ENCODE data around the gene HCFC2. TPM values are rescaled to one million over a fixed set of nuclear protein-coding genes. Genes with fewer than 3 reads are reported as not detected.

HCFC2 gene
- total and polyA plus RNA-seq, 2 of the 8 experiments (the other 6 are each of a cell fraction or from before 2014, with no cell fraction given): 0.62 to 1.8 TPM

DNA sequence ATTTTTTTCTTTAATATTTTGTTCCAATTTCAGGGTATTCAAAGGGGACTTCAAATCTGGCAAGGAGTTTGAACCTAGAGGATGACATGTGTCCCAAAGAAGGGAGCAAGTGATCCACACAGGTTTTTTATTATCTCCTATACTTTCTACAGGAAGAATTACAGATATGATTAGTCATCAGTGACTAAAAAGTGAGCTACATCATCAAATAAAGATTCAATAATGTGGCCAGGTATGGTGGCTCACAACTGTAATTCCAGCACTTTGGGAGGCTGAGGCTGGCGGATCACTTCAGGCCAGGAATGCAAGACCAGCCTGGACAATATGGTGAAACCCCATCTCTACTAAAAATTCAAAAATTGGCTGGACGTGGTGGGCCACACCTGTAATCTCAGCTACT lies 38.6 kb upstream of the HCFC2 start (continued):
- no peak for TF ChIP-seq CTBP2 (IDR thresholded peaks at IDR 0.05; ENCODE audit: borderline replicate concordance, insufficient read depth, insufficient read length, low read length)
- TF ChIP-seq SIRT6 (IDR thresholded peaks at IDR 0.05; ENCODE audit: low read length): no peak
- no peak for TF ChIP-seq PHF8 (conservative IDR thresholded peaks at IDR 0.05; ENCODE audit: low read depth, low read length)
- no peak for TF ChIP-seq SUZ12 (IDR thresholded peaks at IDR 0.05; ENCODE audit: low read length)
- TF ChIP-seq JUN (IDR thresholded peaks at IDR 0.05; ENCODE audit: low read depth, low read length): no peak
- no peak for TF ChIP-seq SAP30 (IDR thresholded peaks at IDR 0.05; ENCODE audit: insufficient read depth, insufficient replicate concordance, low read length)
- TF ChIP-seq POLR2A (IDR thresholded peaks at IDR 0.05; ENCODE audit: control extremely low read depth in 1 of 2, low read depth in 2 of 2, low read length in 2 of 2): no peak

Measured in H1 (cell line).